SKM-1 treated with dmso at 0.1 percent for 144 hours (cell line): ENCODE data around the gene KCNJ18.
"Not testable (repeated sequence)": the region's sequence is repeated elsewhere in the genome, so short reads cannot be mapped to it uniquely, and the experiment has no call there.

Source experiments
- DNase-seq: peaks from one replicate; lab custom pipeline; 2025; ENCODE audit not compliant: unreplicated experiment; lab: John Stamatoyannopoulos, UW

The KCNJ18 gene

GRCh38 chr17:21691883-21692703 lies at the start of gene KCNJ18:
Gene KCNJ18, plus strand, starts transcription at chr17:21692523. Its CDS starts 10,264 bp downstream, at chr17:21702787.
- not testable (repeated sequence) for DNase-seq

- not testable (repeated sequence) for DNase-seq
Observed at GRCh38 chr17:21648125-21648524, 44.2 kb upstream of the KCNJ18 start.

GRCh38 chr17:21650043-21650442 lies 42.3 kb upstream of the KCNJ18 start:
- DNase-seq: not testable (repeated sequence)

GRCh38 chr17:21652049-21652448 lies 40.3 kb upstream of the KCNJ18 start:
- not testable (repeated sequence) for DNase-seq

GRCh38 chr17:21653211-21653610 lies 39.1 kb upstream of the KCNJ18 start:
- not testable (repeated sequence) for DNase-seq

GRCh38 chr17:21656518-21657309 lies 35.6 kb upstream of the KCNJ18 start:
- DNase-seq: not testable (repeated sequence)

GRCh38 chr17:21659635-21660034 lies 32.7 kb upstream of the KCNJ18 start:
- not testable (repeated sequence) for DNase-seq

- not testable (repeated sequence) for DNase-seq
Observed at GRCh38 chr17:21661455-21661854, 30.9 kb upstream of the KCNJ18 start.

- DNase-seq: peak; percentile 18
Observed at GRCh38 chr17:21663166-21663565, 29.2 kb upstream of the KCNJ18 start.

GRCh38 chr17:21663614-21664474 lies 28.5 kb upstream of the KCNJ18 start:
- not testable (repeated sequence) for DNase-seq

- DNase-seq: not testable (repeated sequence)
Observed at GRCh38 chr17:21665171-21665570, 27.2 kb upstream of the KCNJ18 start.

- DNase-seq: not testable (repeated sequence)
Observed at GRCh38 chr17:21665935-21666493, 26.3 kb upstream of the KCNJ18 start.

- not testable (repeated sequence) for DNase-seq
Observed at GRCh38 chr17:21666711-21667412, 25.5 kb upstream of the KCNJ18 start.

- not testable (repeated sequence) for DNase-seq
Observed at GRCh38 chr17:21667413-21668117, 24.8 kb upstream of the KCNJ18 start.

- not testable (repeated sequence) for DNase-seq
Observed at GRCh38 chr17:21668118-21668488, 24.2 kb upstream of the KCNJ18 start.

GRCh38 chr17:21668746-21669508 lies 23.4 kb upstream of the KCNJ18 start:
- DNase-seq: not testable (repeated sequence)

GRCh38 chr17:21669616-21670360 lies 22.5 kb upstream of the KCNJ18 start:
- not testable (repeated sequence) for DNase-seq
